ENCODE data around the gene RABAC1. TPM values are rescaled to one million over a fixed set of nuclear protein-coding genes. Genes with fewer than 3 reads are reported as not detected.

Gene RABAC1
- total RNA-seq, 2 donors from 2014 or later, result 114 to 122 TPM

GRCh38 chr19:41971363-41971762 lies 12.2 kb upstream of the RABAC1 start:
- Mint-ChIP-seq H3K36me3 (ENCODE audit: low read depth) (no peaks in the 10 kb centered on the region), H3K9me3 (no peaks in the 10 kb centered on the region)

DNA sequence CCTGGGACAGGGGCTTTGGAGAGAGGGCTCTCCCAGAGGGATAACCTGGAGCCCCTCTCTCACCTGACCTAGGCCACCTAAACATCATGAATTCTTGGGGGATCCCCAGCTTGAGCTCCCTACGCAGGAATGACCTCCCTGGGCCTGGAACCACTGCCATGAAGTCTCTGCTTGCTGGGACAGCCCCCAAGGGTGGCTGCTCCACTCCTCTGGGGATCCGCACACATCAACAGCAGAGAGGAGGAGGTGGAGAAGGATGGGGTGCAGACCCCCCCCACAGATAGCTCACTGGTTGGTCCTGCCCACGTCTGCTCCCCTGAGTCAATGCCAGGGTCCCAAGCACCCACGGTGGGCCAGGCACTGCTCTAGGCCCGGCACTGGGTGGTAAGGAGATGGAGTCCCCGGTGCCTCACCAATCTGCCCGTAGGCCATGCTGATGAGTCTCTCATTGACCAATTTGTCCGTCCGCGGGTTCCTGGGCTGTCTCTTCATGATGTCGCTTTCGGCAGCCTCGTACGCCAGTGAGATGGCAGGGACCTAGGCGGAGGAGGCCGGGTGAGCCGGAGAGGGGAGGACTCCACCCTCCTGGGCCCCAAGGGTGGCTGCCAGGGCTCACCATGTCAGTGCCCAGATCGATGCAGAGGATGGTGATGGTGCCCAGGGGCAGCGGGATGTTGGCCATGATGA lies 10.8 kb upstream of the RABAC1 start:
- H3K9ac ChIP-seq (ENCODE audit: extremely low read depth, low read length, poor library complexity, severe bottlenecking), result no peak overlapping the region
- no peaks in the 10 kb centered on the region for H3K36me3 Mint-ChIP-seq (ENCODE audit: low read depth)
- no peaks in the 10 kb centered on the region for H3K27me3 ChIP-seq (ENCODE audit: control insufficient read depth, insufficient read depth, low read length, poor library complexity, severe bottlenecking)
- 92 to 97% methylated on average over 11 to 19 of the region's 19 CpGs for WGBS, 2 experiments (ENCODE audit: insufficient coverage in 1 of 2, insufficient read length in 1 of 2)
- H3K4me3 ChIP-seq (ENCODE audit: low read length), result no peak overlapping the region
- no peak overlapping the region for H3K4me3 Mint-ChIP-seq
- H3K9me3 ChIP-seq (ENCODE audit: control insufficient read depth, low read length), result no peaks in the 10 kb centered on the region
- no peaks in the 10 kb centered on the region for H3K9me3 Mint-ChIP-seq
- DNase-seq, result no peak
- no peaks in the 10 kb centered on the region for H3K4me1 ChIP-seq (ENCODE audit: control insufficient read depth, insufficient read depth, low read length)
- H3K27me3 Mint-ChIP-seq (ENCODE audit: insufficient read depth), result peaks cover 2% of the 10 kb centered on the region
- no peaks in the 10 kb centered on the region for H3K4me1 Mint-ChIP-seq
- no peak overlapping the region for H3K27ac ChIP-seq (ENCODE audit: low read depth, low read length)
- TF ChIP-seq, protein P1, sequence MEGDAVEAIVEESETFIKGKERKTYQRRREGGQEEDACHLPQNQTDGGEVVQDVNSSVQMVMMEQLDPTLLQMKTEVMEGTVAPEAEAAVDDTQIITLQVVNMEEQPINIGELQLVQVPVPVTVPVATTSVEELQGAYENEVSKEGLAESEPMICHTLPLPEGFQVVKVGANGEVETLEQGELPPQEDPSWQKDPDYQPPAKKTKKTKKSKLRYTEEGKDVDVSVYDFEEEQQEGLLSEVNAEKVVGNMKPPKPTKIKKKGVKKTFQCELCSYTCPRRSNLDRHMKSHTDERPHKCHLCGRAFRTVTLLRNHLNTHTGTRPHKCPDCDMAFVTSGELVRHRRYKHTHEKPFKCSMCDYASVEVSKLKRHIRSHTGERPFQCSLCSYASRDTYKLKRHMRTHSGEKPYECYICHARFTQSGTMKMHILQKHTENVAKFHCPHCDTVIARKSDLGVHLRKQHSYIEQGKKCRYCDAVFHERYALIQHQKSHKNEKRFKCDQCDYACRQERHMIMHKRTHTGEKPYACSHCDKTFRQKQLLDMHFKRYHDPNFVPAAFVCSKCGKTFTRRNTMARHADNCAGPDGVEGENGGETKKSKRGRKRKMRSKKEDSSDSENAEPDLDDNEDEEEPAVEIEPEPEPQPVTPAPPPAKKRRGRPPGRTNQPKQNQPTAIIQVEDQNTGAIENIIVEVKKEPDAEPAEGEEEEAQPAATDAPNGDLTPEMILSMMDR (conservative IDR thresholded peaks at IDR 0.05), result no peak
- no peak overlapping the region for H3K27ac Mint-ChIP-seq
- H3K36me3 ChIP-seq (ENCODE audit: control insufficient read depth, insufficient read depth, low read length), result no peaks in the 10 kb centered on the region

More at GRCh38 chr19:41971363-41971762, 12.2 kb upstream of the RABAC1 start:
- H3K9me3 ChIP-seq (ENCODE audit: control insufficient read depth, low read length), result no peaks in the 10 kb centered on the region
- Mint-ChIP-seq H3K4me1 (no peaks in the 10 kb centered on the region), H3K27me3 (ENCODE audit: insufficient read depth) (peaks cover under 1% of the 10 kb centered on the region), H3K4me3 (no peak overlapping the region), H3K27ac (no peak overlapping the region)
- H3K4me3 ChIP-seq (ENCODE audit: low read length), result no peak overlapping the region
- H3K27me3 ChIP-seq (ENCODE audit: control insufficient read depth, insufficient read depth, low read length, poor library complexity, severe bottlenecking), result no peaks in the 10 kb centered on the region
- DNase-seq, result no peak
- 91 to 100% methylated on average over 5 to 11 of the region's 11 CpGs for WGBS, 2 experiments (ENCODE audit: insufficient coverage in 1 of 2, insufficient read length in 1 of 2)
- no peak overlapping the region for H3K9ac ChIP-seq (ENCODE audit: extremely low read depth, low read length, poor library complexity, severe bottlenecking)
- no peaks in the 10 kb centered on the region for H3K36me3 ChIP-seq (ENCODE audit: control insufficient read depth, insufficient read depth, low read length)
- no peak overlapping the region for H3K27ac ChIP-seq (ENCODE audit: low read depth, low read length)
- H3K4me1 ChIP-seq (ENCODE audit: control insufficient read depth, insufficient read depth, low read length), result no peaks in the 10 kb centered on the region
- TF ChIP-seq, protein P1 (conservative IDR thresholded peaks at IDR 0.05), result no peak

DNA sequence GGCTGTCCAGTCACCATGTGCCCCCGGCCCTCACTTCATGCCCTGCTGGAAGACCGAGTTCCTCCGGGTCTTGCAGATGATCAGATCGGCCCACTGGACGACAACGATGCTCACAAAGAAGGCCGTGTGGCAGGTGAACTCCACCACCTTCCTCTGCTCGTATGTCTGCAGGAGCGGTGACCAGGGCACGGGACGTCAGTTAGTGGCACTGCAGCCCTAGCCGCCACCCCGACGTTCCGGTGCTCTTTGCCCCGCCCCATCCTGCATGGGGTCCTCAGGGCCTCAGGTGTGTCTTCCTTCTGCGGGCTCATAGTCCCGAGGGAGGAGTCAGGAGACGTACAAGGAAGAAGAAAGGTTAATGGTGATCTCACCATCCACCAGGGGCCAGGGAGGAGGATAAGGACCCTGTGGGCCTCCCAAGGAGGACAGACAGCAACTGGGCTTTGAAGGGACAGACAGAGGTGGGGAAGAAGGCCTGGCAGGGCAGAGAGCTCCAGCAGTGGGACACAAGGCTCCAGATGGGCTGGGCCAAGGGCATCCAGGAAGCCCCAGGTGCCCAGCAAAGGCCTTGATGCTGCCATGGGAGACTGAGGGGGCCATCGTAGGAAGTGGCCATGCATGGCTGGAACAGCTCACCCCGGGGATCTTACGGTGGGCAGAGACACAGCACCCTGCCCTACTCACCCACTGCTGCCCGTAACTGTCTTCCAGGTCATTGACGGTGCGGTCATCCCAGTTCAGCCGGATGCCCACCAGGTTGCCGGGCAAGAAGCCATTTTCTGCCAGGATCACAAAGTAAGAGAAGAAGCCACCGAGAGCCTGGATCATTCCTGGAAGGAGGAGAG lies 9.9 kb upstream of the RABAC1 start:
- Mint-ChIP-seq H3K36me3 (ENCODE audit: low read depth) (no peaks in the 10 kb centered on the region), H3K9me3 (no peaks in the 10 kb centered on the region), H3K4me3 (no peak overlapping the region), H3K27me3 (ENCODE audit: insufficient read depth) (peaks cover 2% of the 10 kb centered on the region), H3K4me1 (no peaks in the 10 kb centered on the region), H3K27ac (no peak overlapping the region)
- no peaks in the 10 kb centered on the region for H3K9me3 ChIP-seq (ENCODE audit: control insufficient read depth, low read length)
- no peaks in the 10 kb centered on the region for H3K4me1 ChIP-seq (ENCODE audit: control insufficient read depth, insufficient read depth, low read length)
- H3K36me3 ChIP-seq (ENCODE audit: control insufficient read depth, insufficient read depth, low read length), result no peaks in the 10 kb centered on the region
- H3K27ac ChIP-seq (ENCODE audit: low read depth, low read length), result no peak overlapping the region
- 91 to 95% methylated on average over 18 to 28 of the region's 28 CpGs for WGBS, 2 experiments (ENCODE audit: insufficient coverage in 1 of 2, insufficient read length in 1 of 2)
- no peak overlapping the region for H3K4me3 ChIP-seq (ENCODE audit: low read length)
- H3K27me3 ChIP-seq (ENCODE audit: control insufficient read depth, insufficient read depth, low read length, poor library complexity, severe bottlenecking), result no peaks in the 10 kb centered on the region
- no peak for DNase-seq
- no peak overlapping the region for H3K9ac ChIP-seq (ENCODE audit: extremely low read depth, low read length, poor library complexity, severe bottlenecking)
- TF ChIP-seq, protein P1 (conservative IDR thresholded peaks at IDR 0.05), result no peak
